ENCODE data around the gene IL18R1. TPM values are rescaled to one million over a fixed set of nuclear protein-coding genes. Genes with fewer than 3 reads are reported as not detected.
A peak's percentile ranks its signal among the peaks of the same experiment; 100 is the strongest.

Gene IL18R1
- total and polyA plus RNA-seq, 2 donors (not counting 3 experiments of a cell fraction or from before 2014, with no cell fraction given) = 2.9 to 3.6 TPM

- peak overlapping the region; percentile 99 for H3K27ac ChIP-seq (ENCODE audit: insufficient read depth, low read depth, low read length)
- intact Hi-C loops (cut with micrococcal nuclease) = loop anchor here (1.0 to 5.0 kb wide), 2 partner anchors 33 to 80 kb away; no protein-coding TSS in a partner anchor
- H3K9ac ChIP-seq (replicated peaks; ENCODE audit: extremely low read depth, insufficient read depth, low read length) = peak overlapping the region; percentile 91
- peak overlapping the region in 2 of 3 experiments; percentile 74 to 95 for H3K4me3 ChIP-seq (replicated peaks in 1 of 3; ENCODE audit: insufficient read depth in 1 of 3, low read depth in 1 of 3, low read length in 3 of 3)
- H4K20me1 ChIP-seq (replicated peaks; ENCODE audit: control insufficient read depth, extremely low read depth, insufficient read depth, low read length) = no peaks in the 10 kb centered on the region
- no peaks in the 10 kb centered on the region for H3K27me3 ChIP-seq (ENCODE audit: control insufficient read depth in 2 of 2, insufficient read depth in 2 of 2, low read length in 2 of 2)
- H3K79me2 ChIP-seq (ENCODE audit: control insufficient read depth, insufficient read depth, low read length) = peaks cover 31% of the 10 kb centered on the region
- dilution Hi-C loops (cut with MboI; ENCODE audit: extremely low pct_ligation_motif_present, low sequenced_read_pairs) = no loop called here
- H3K9me3 ChIP-seq (replicated peaks; ENCODE audit: control insufficient read depth, insufficient read depth, low read length) = no peaks in the 10 kb centered on the region
- BruUV-seq (replicated peaks) = no TSS peak
- ChIA-PET CTCF (interaction anchor here (0.9 to 2.7 kb wide), 14 partner anchors 11 to 316 kb away, joined by 3 to 21 read pairs (median 6); partner anchors contain the start of genes IL18R1 and IL1RL1), POLR2A (no interaction called here)
- H3K4me2 ChIP-seq (ENCODE audit: insufficient read depth, low read length) = peak overlapping the region; percentile 98
- FAIRE-seq (peak; percentile 38), DNase-seq (ENCODE audit: low read depth, low spot score) (peak; percentile 80)
- H3K4me1 ChIP-seq (ENCODE audit: control insufficient read depth, extremely low read depth, insufficient read depth, low read length) = peaks cover 56% of the 10 kb centered on the region
- TF ChIP-seq MAX (IDR thresholded peaks at IDR 0.05; ENCODE audit: insufficient read depth, insufficient read length) (no peak), POLR2A (IDR thresholded peaks at IDR 0.05; ENCODE audit: low read depth, low read length) (peak; percentile 85), POLR2AphosphoS5 (IDR thresholded peaks at IDR 0.05; ENCODE audit: insufficient read depth, low read depth, low read length) (peak; percentile 58), CTCF (IDR thresholded peaks at IDR 0.05; ENCODE audit: extremely low read depth in 1 of 2, insufficient read depth in 1 of 2, low read depth in 1 of 2, low read length in 2 of 2) (no peak), FOS (IDR thresholded peaks at IDR 0.05; ENCODE audit: borderline replicate concordance, insufficient read depth, low read length) (peak; percentile 77), JUN (IDR thresholded peaks at IDR 0.05; ENCODE audit: borderline replicate concordance, insufficient read depth, insufficient read length, low read depth) (peak; percentile 65), MYC (IDR thresholded peaks at IDR 0.05; ENCODE audit: low read depth, low read length) (no peak), GATA2 (IDR thresholded peaks at IDR 0.05; ENCODE audit: insufficient read depth, insufficient read length, low read depth, low read length) (no peak)
- H3K9me1 ChIP-seq (replicated peaks; ENCODE audit: control insufficient read depth, extremely low read depth, insufficient read depth, low read length) = no peaks in the 10 kb centered on the region
- H2AFZ ChIP-seq (ENCODE audit: low read depth, low read length) = peak overlapping the region; percentile 52
- peaks cover 0 to 5% of the 10 kb centered on the region in 2 experiments for H3K36me3 ChIP-seq (ENCODE audit: control insufficient read depth in 2 of 2, extremely low read depth in 1 of 2, insufficient read depth in 2 of 2, low read length in 2 of 2)
Measured at GRCh38 chr2:102337012-102337411, 18.6 kb upstream of the IL18R1 start.

Measured in endothelial cell of umbilical vein (primary cell).